ENCODE results near the gene TSEN2.

The TSEN2 gene

GRCh38 chr3:12499474-12499873 is 15.2 kb downstream of the TSEN2 start:
- no peak overlapping the region for H2BK12ac ChIP-seq (ENCODE audit: low read length)
- no peak overlapping the region for H3K23ac ChIP-seq (ENCODE audit: low read depth, low read length, poor library complexity)
- H3K9ac ChIP-seq (ENCODE audit: low read depth, low read length, poor library complexity), result no peak overlapping the region
- DNase-seq (ENCODE audit: low spot score), result no peak
- peaks cover 4% of the 10 kb centered on the region for H3K79me1 ChIP-seq (ENCODE audit: low read depth, low read length)
- no peaks in the 10 kb centered on the region for H3K27me3 ChIP-seq (ENCODE audit: control insufficient read depth in 3 of 3, insufficient read depth in 3 of 3, low read depth in 1 of 3, low read length in 3 of 3)
- no peak overlapping the region for H3K4me3 ChIP-seq (ENCODE audit: low read length in 2 of 2)
- no peak overlapping the region for H3K27ac ChIP-seq (replicated peaks; ENCODE audit: low read length)
- H3K4ac ChIP-seq (ENCODE audit: low read length), result no peak overlapping the region
- H3K4me2 ChIP-seq (ENCODE audit: insufficient read depth, low read length, poor library complexity, severe bottlenecking), result no peak overlapping the region
- H3K4me1 ChIP-seq (ENCODE audit: control insufficient read depth in 2 of 2, insufficient read depth in 1 of 2, low read depth in 1 of 2, low read length in 2 of 2), result no peaks in the 10 kb centered on the region
- H3K36me3 ChIP-seq (replicated peaks in 1 of 2; ENCODE audit: control insufficient read depth in 2 of 2, insufficient read depth in 2 of 2, low read length in 2 of 2), result peaks cover 51 to 95% of the 10 kb centered on the region in 2 donors
- no peak overlapping the region for H3K14ac ChIP-seq (ENCODE audit: low read length)
- peaks cover 0 to 2% of the 10 kb centered on the region in 2 donors for H3K9me3 ChIP-seq (replicated peaks in 1 of 2; ENCODE audit: control insufficient read depth in 2 of 2, insufficient read depth in 1 of 2, low read depth in 1 of 2, low read length in 2 of 2)
- no peak overlapping the region for H2AK5ac ChIP-seq (ENCODE audit: low read depth, low read length)
- no peak overlapping the region for H2BK15ac ChIP-seq (ENCODE audit: low read length)
- H4K91ac ChIP-seq (ENCODE audit: low read depth, low read length, poor library complexity), result no peak overlapping the region
- no peak overlapping the region for H4K8ac ChIP-seq (ENCODE audit: low read depth, low read length)
- no peak overlapping the region for H2BK120ac ChIP-seq (ENCODE audit: low read depth, low read length)
- H2BK5ac ChIP-seq (ENCODE audit: low read length), result no peak overlapping the region
- H2AFZ ChIP-seq (ENCODE audit: low read length), result no peak overlapping the region
- no CpG with 5 or more reads among the region's 5 CpGs for WGBS, 2 donors (ENCODE audit: extremely low coverage in 2 of 2, insufficient read length in 2 of 2, insufficient replicate concordance in 1 of 2)
- no peak overlapping the region for H3K18ac ChIP-seq (ENCODE audit: low read length)

DNA sequence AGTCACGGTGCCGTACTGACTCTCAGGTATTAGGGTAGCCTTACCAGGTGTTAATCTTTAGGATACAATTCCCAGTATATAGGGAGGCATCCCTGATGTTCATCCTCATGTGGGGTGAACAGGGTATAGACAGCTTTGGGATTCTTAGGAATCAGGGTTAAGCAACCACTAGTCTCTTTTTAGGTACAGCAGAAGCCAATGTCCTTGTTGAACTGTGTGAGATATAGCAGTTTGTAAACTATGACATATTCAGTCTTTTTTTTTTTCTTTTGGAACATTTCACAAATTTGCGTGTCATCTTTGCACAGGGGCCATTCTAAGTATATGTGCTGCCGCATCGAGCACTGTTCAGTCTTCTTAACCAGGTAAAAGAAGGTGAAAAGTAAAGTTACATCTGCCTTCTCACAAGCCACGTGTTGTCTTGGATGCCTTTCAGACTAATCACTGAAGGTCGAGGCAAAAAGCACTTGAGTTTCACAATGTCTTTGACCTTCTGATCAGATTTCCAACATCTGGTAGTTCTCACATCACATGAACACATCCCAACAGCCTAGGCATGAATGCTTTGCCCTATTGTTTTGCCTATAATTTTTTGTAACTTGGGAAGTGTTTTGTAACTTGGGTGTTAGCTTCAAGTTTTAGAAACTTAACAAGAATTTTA is 17.2 kb downstream of the TSEN2 start:
- Histone ChIP-seq H4K8ac (ENCODE audit: low read depth, low read length) (no peak overlapping the region), H2BK120ac (ENCODE audit: low read depth, low read length) (no peak overlapping the region), H3K4me2 (ENCODE audit: insufficient read depth, low read length, poor library complexity, severe bottlenecking) (no peak overlapping the region), H3K36me3 (replicated peaks in 1 of 2; ENCODE audit: control insufficient read depth in 2 of 2, insufficient read depth in 2 of 2, low read length in 2 of 2) (peaks cover 44 to 96% of the 10 kb centered on the region in 2 donors), H3K4ac (ENCODE audit: low read length) (no peak overlapping the region), H2BK5ac (ENCODE audit: low read length) (no peak overlapping the region), H3K9me3 (replicated peaks in 1 of 2; ENCODE audit: control insufficient read depth in 2 of 2, insufficient read depth in 1 of 2, low read depth in 1 of 2, low read length in 2 of 2) (peaks cover 0 to 2% of the 10 kb centered on the region in 2 donors), H2BK12ac (ENCODE audit: low read length) (no peak overlapping the region), H3K14ac (ENCODE audit: low read length) (no peak overlapping the region), H3K18ac (ENCODE audit: low read length) (no peak overlapping the region), H3K79me1 (ENCODE audit: low read depth, low read length) (peaks cover 2% of the 10 kb centered on the region), H2BK15ac (ENCODE audit: low read length) (no peak overlapping the region), H3K27me3 (ENCODE audit: control insufficient read depth in 3 of 3, insufficient read depth in 3 of 3, low read depth in 1 of 3, low read length in 3 of 3) (no peaks in the 10 kb centered on the region), H4K91ac (ENCODE audit: low read depth, low read length, poor library complexity) (no peak overlapping the region), H3K9ac (ENCODE audit: low read depth, low read length, poor library complexity) (no peak overlapping the region), H3K27ac (replicated peaks; ENCODE audit: low read length) (no peak overlapping the region), H3K4me3 (ENCODE audit: low read length in 2 of 2) (no peak overlapping the region), H3K4me1 (ENCODE audit: control insufficient read depth in 2 of 2, insufficient read depth in 1 of 2, low read depth in 1 of 2, low read length in 2 of 2) (no peaks in the 10 kb centered on the region), H2AFZ (ENCODE audit: low read length) (no peak overlapping the region), H3K23ac (ENCODE audit: low read depth, low read length, poor library complexity) (no peak overlapping the region), H2AK5ac (ENCODE audit: low read depth, low read length) (no peak overlapping the region)
- DNase-seq (ENCODE audit: low spot score), result no peak
- no CpG with 5 or more reads among the region's 7 CpGs for WGBS, 2 donors (ENCODE audit: extremely low coverage in 2 of 2, insufficient read length in 2 of 2, insufficient replicate concordance in 1 of 2)

- no peak overlapping the region for H2BK15ac ChIP-seq (ENCODE audit: low read length)
- no peaks in the 10 kb centered on the region for H3K79me1 ChIP-seq (ENCODE audit: low read depth, low read length)
- H3K4me3 ChIP-seq (ENCODE audit: low read length in 2 of 2), result no peak overlapping the region
- no peak overlapping the region for H3K4me2 ChIP-seq (ENCODE audit: insufficient read depth, low read length, poor library complexity, severe bottlenecking)
- H2BK120ac ChIP-seq (ENCODE audit: low read depth, low read length), result no peak overlapping the region
- no peak overlapping the region for H3K14ac ChIP-seq (ENCODE audit: low read length)
- H3K9me3 ChIP-seq (replicated peaks in 1 of 2; ENCODE audit: control insufficient read depth in 2 of 2, insufficient read depth in 1 of 2, low read depth in 1 of 2, low read length in 2 of 2), result peaks cover 0 to 2% of the 10 kb centered on the region in 2 donors
- no peak overlapping the region for H2BK5ac ChIP-seq (ENCODE audit: low read length)
- H4K8ac ChIP-seq (ENCODE audit: low read depth, low read length), result no peak overlapping the region
- no peak overlapping the region for H3K27ac ChIP-seq (replicated peaks; ENCODE audit: low read length)
- no peak for DNase-seq (ENCODE audit: low spot score)
- no peak overlapping the region for H3K4ac ChIP-seq (ENCODE audit: low read length)
- no peak overlapping the region for H3K18ac ChIP-seq (ENCODE audit: low read length)
- peaks cover 0 to 4% of the 10 kb centered on the region in 2 donors for H3K4me1 ChIP-seq (ENCODE audit: control insufficient read depth in 2 of 2, insufficient read depth in 1 of 2, low read depth in 1 of 2, low read length in 2 of 2)
- no peak overlapping the region for H3K9ac ChIP-seq (ENCODE audit: low read depth, low read length, poor library complexity)
- no peak overlapping the region for H2AK5ac ChIP-seq (ENCODE audit: low read depth, low read length)
- H2AFZ ChIP-seq (ENCODE audit: low read length), result no peak overlapping the region
- no CpG with 5 or more reads among the region's 18 CpGs for whole genome bisulfite sequencing, 2 donors (ENCODE audit: extremely low coverage in 2 of 2, insufficient read length in 2 of 2, insufficient replicate concordance in 1 of 2)
- no peak overlapping the region for H3K23ac ChIP-seq (ENCODE audit: low read depth, low read length, poor library complexity)
- no peak overlapping the region for H4K91ac ChIP-seq (ENCODE audit: low read depth, low read length, poor library complexity)
- no peak overlapping the region for H2BK12ac ChIP-seq (ENCODE audit: low read length)
- peaks cover 36 to 91% of the 10 kb centered on the region in 2 donors for H3K36me3 ChIP-seq (replicated peaks in 1 of 2; ENCODE audit: control insufficient read depth in 2 of 2, insufficient read depth in 2 of 2, low read length in 2 of 2)
- no peaks in the 10 kb centered on the region for H3K27me3 ChIP-seq (ENCODE audit: control insufficient read depth in 3 of 3, insufficient read depth in 3 of 3, low read depth in 1 of 3, low read length in 3 of 3)
Measured at GRCh38 chr3:12503126-12503957, 19.1 kb downstream of the TSEN2 start.

DNA sequence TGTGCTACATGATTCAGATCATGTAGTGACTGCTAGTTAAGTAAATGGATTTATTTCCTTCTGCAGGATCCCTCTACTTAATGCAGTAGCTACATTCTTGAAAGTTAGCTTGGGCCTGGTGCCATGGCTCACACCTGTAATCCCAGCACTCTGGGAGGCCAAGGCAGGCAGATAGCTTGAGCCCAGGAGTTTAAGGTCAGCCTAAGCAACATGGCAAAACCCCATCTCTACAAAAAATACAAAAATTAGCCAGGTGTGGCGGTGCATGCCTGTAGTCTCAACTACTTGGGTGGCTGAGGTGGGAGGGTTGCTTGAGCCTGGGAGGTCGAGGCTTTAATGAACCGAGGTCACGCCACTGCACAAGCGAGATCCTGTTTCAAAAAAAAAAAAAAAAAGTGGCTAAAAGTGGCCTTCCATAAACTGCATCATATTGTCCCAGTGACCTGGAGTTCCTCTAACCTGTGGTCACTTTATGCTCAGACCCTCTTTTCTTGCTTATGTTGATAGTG is 22.0 kb downstream of the TSEN2 start:
- Histone ChIP-seq H3K9me3 (replicated peaks in 1 of 2; ENCODE audit: control insufficient read depth in 2 of 2, insufficient read depth in 1 of 2, low read depth in 1 of 2, low read length in 2 of 2) (peaks cover 0 to 2% of the 10 kb centered on the region in 2 donors), H2BK5ac (ENCODE audit: low read length) (no peak overlapping the region), H3K9ac (ENCODE audit: low read depth, low read length, poor library complexity) (no peak overlapping the region), H3K18ac (ENCODE audit: low read length) (no peak overlapping the region), H2BK12ac (ENCODE audit: low read length) (no peak overlapping the region), H3K27ac (replicated peaks; ENCODE audit: low read length) (no peak overlapping the region), H3K14ac (ENCODE audit: low read length) (no peak overlapping the region), H2BK120ac (ENCODE audit: low read depth, low read length) (no peak overlapping the region), H3K36me3 (replicated peaks in 1 of 2; ENCODE audit: control insufficient read depth in 2 of 2, insufficient read depth in 2 of 2, low read length in 2 of 2) (peaks cover 16 to 81% of the 10 kb centered on the region in 2 donors), H2BK15ac (ENCODE audit: low read length) (no peak overlapping the region), H4K91ac (ENCODE audit: low read depth, low read length, poor library complexity) (no peak overlapping the region), H3K4ac (ENCODE audit: low read length) (no peak overlapping the region), H3K4me3 (ENCODE audit: low read length in 2 of 2) (no peak overlapping the region), H2AFZ (ENCODE audit: low read length) (no peak overlapping the region), H3K79me1 (ENCODE audit: low read depth, low read length) (no peaks in the 10 kb centered on the region), H3K27me3 (ENCODE audit: control insufficient read depth in 3 of 3, insufficient read depth in 3 of 3, low read depth in 1 of 3, low read length in 3 of 3) (no peaks in the 10 kb centered on the region), H3K23ac (ENCODE audit: low read depth, low read length, poor library complexity) (no peak overlapping the region), H3K4me2 (ENCODE audit: insufficient read depth, low read length, poor library complexity, severe bottlenecking) (no peak overlapping the region), H4K8ac (ENCODE audit: low read depth, low read length) (no peak overlapping the region), H2AK5ac (ENCODE audit: low read depth, low read length) (no peak overlapping the region), H3K4me1 (ENCODE audit: control insufficient read depth in 2 of 2, insufficient read depth in 1 of 2, low read depth in 1 of 2, low read length in 2 of 2) (peaks cover 0 to 11% of the 10 kb centered on the region in 2 donors)
- DNase-seq (ENCODE audit: low spot score), result no peak
- WGBS, 2 donors (ENCODE audit: extremely low coverage in 2 of 2, insufficient read length in 2 of 2, insufficient replicate concordance in 1 of 2), result no CpG with 5 or more reads among the region's 5 CpGs
